ENCODE results near the gene FGFR3. TPM values are rescaled to one million over a fixed set of nuclear protein-coding genes. Genes with fewer than 3 reads are reported as not detected.

FGFR3 gene
- total and polyA plus RNA-seq, 9 of the 15 experiments (the other 6 are each of a cell fraction or from before 2014, with no cell fraction given): 1.2 to 60.4 (median 12.7) TPM

GRCh38 chr4:1777822-1778641 lies 15.1 kb upstream of the FGFR3 start (continued):
- no peak for TF ChIP-seq MYC (IDR thresholded peaks at IDR 0.05; ENCODE audit: low read depth, low read length)
- TF ChIP-seq MYC (CRISPR knock-in tag; IDR thresholded peaks at IDR 0.05; ENCODE audit: borderline replicate concordance, low read depth): no peak
- TF ChIP-seq FOXA1 (IDR thresholded peaks at IDR 0.05; ENCODE audit: borderline replicate concordance): no peak
- TF ChIP-seq ZNF140 (CRISPR knock-in tag; IDR thresholded peaks at IDR 0.05): no peak
- 0 out of 2 replicates have a peak, but pooled peaks have one; percentile 14 for TF ChIP-seq CBFB (CRISPR knock-in tag; IDR thresholded peaks at IDR 0.05)
- TF ChIP-seq TSC22D4 (tag; IDR thresholded peaks at IDR 0.05): no peak
- TF ChIP-seq ZNF766 (CRISPR knock-in tag; conservative IDR thresholded peaks at IDR 0.05): no peak
- TF ChIP-seq ZSCAN29 (IDR thresholded peaks at IDR 0.05): no peak
- TF ChIP-seq ZNF445 (CRISPR knock-in tag; IDR thresholded peaks at IDR 0.05; ENCODE audit: low read depth): no peak
- no peak for TF ChIP-seq ZC3H11A (IDR thresholded peaks at IDR 0.05; ENCODE audit: low read depth, low read length)
- no peak for TF ChIP-seq ATF2 (CRISPR knock-in tag; IDR thresholded peaks at IDR 0.05)
- peak; percentile 27; the same call in 1 of the 2 replicates for TF ChIP-seq PKNOX1 (IDR thresholded peaks at IDR 0.05)
- TF ChIP-seq MEF2D (tag; conservative IDR thresholded peaks at IDR 0.05; ENCODE audit: low read depth): no peak
- no peak for TF ChIP-seq HNRNPUL1 (IDR thresholded peaks at IDR 0.05; ENCODE audit: low read length)
- TF ChIP-seq ZNF133 (CRISPR knock-in tag; IDR thresholded peaks at IDR 0.05): no peak
- peak; percentile 97 for TF ChIP-seq ZFP36 (IDR thresholded peaks at IDR 0.05; ENCODE audit: low read depth, low read length, partially characterized antibody)
- TF ChIP-seq ZNF277 (CRISPR knock-in tag; IDR thresholded peaks at IDR 0.05; ENCODE audit: borderline replicate concordance): no peak
- no peak for TF ChIP-seq ZNF592 (IDR thresholded peaks at IDR 0.05)
